Testis (tissue), 3 donors: ENCODE measurements around the gene VKORC1. TPM values are rescaled to one million over a fixed set of nuclear protein-coding genes. Genes with fewer than 3 reads are reported as not detected.
A peak's percentile ranks its signal among the peaks of the same experiment; 100 is the strongest.

Experiments used
- DNase-seq: peaks from one replicate; pipeline ENCODE4 v3.0.0-alpha.2; 2019
- H3K27ac ChIP-seq, 2 donors: fragments of 200-600 bp; sonication (generic); one replicate each; pipeline ENCODE4 v1.5.1; 2019
- H3K27me3 ChIP-seq: fragments of 200-600 bp; sonication (generic); one replicate; pipeline ENCODE4 v1.5.1; 2019
- H3K36me3 ChIP-seq: fragments of 200-600 bp; sonication (generic); one replicate; pipeline ENCODE4 v1.5.1; 2017; ENCODE audit warnings: low read depth; ENCODE audit errors: missing control alignments
- H3K4me1 ChIP-seq: fragments of 200-600 bp; sonication (generic); one replicate; pipeline ENCODE4 v1.5.1; 2019
- H3K4me3 ChIP-seq, 2 donors: fragments of 200-600 bp; sonication (generic); one replicate each; pipeline ENCODE4 v1.5.1; 2017 to 2019
- H3K9me3 ChIP-seq: fragments of 200-600 bp; sonication (generic); one replicate; pipeline ENCODE4 v1.5.1; 2017
- POLR2A ChIP-seq: fragments of 450-650 bp; IDR thresholded peaks from one replicate; pipeline ENCODE4 v1.6.1; 2017; ENCODE audit warnings: antibody characterized with exemption, mild to moderate bottlenecking, moderate library complexity
- WGBS, 2 donors: methylation state at CpG; one replicate each; pipeline ENCODE4 v1.1.5; 2018; 5-methylcytosine and 5-hydroxymethylcytosine counted together
- intact Hi-C: fragments of 100-400 bp; cut with DNase I; formaldehyde crosslinking; loops from one replicate; pipeline ENCODE4 v1.15.1; 2023; ENCODE audit warnings: low total_unique reads
- polyA plus RNA-seq: library from polyadenylated mRNA; stranded (reverse); fragments of 350-450 nt; fragmentation: Illumina TruSeq; extraction: RNeasy Lipid Tissue Mini Kit (QIAGEN cat#74804); gene quantifications from one replicate; pipeline ENCODE4 v1.2.3, GENCODE V29; 2014; ENCODE audit warnings: low read depth, low replicate concordance; ENCODE audit not compliant: insufficient read depth
- total RNA-seq, 2 donors: library from RNA; depleted of rRNA; stranded (reverse); fragments of >200 nt; gene quantifications; one replicate each; pipeline ENCODE4 v1.2.3, GENCODE V29; 2016
- TF ChIP-seq, protein P1 (sequence below), 3 experiments: fragments of 450-650 bp in 2 of 3; fragments of 200-600 bp in 1 of 3; sonication (generic) in 1 of 3; IDR thresholded peaks; one replicate each; pipeline ENCODE4 v1.5.1; 2016 to 2019; ENCODE audit warnings: antibody characterized with exemption in 3 of 3, mild to moderate bottlenecking in 2 of 3, moderate library complexity in 1 of 3

VKORC1 gene
- total and polyA plus RNA-seq, 3 donors from 2014 or later, result 102 to 183 (median 102) TPM

DNA sequence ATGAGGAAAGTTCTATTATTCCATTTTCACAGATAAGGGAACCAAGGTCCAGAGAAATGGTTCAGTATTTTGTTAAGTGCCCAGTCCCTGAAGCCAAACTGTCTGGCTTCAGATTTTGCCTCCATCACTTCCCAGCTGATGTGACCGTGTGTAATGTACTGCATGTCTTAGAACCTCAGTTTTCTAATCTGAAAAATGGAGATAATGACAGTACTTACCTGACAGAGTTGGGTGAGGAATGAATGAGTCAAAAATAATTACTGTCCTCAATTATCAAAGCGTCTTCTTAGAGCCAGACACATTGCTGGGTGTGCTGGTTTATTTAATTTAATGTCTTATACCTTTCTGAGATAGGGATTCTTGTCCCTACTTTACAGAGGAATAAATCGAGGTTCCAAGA, 27.3 kb downstream of the VKORC1 start:
- Histone ChIP-seq H3K27ac (no peak overlapping the region), H3K9me3 (no peaks in the 10 kb centered on the region), H3K36me3 (no peaks in the 10 kb centered on the region), H3K4me1 (peaks cover 17% of the 10 kb centered on the region), H3K4me3 (no peak overlapping the region), H3K27me3 (no peaks in the 10 kb centered on the region)
- 86 to 96% methylated on average over 3 of the region's 3 CpGs for WGBS, 2 donors
- TF ChIP-seq, protein P1, sequence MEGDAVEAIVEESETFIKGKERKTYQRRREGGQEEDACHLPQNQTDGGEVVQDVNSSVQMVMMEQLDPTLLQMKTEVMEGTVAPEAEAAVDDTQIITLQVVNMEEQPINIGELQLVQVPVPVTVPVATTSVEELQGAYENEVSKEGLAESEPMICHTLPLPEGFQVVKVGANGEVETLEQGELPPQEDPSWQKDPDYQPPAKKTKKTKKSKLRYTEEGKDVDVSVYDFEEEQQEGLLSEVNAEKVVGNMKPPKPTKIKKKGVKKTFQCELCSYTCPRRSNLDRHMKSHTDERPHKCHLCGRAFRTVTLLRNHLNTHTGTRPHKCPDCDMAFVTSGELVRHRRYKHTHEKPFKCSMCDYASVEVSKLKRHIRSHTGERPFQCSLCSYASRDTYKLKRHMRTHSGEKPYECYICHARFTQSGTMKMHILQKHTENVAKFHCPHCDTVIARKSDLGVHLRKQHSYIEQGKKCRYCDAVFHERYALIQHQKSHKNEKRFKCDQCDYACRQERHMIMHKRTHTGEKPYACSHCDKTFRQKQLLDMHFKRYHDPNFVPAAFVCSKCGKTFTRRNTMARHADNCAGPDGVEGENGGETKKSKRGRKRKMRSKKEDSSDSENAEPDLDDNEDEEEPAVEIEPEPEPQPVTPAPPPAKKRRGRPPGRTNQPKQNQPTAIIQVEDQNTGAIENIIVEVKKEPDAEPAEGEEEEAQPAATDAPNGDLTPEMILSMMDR (IDR thresholded peaks at IDR 0.05), result no peak
- no peak for TF ChIP-seq POLR2A
- no peak for DNase-seq
- intact Hi-C loops, result no loop called here

DNA sequence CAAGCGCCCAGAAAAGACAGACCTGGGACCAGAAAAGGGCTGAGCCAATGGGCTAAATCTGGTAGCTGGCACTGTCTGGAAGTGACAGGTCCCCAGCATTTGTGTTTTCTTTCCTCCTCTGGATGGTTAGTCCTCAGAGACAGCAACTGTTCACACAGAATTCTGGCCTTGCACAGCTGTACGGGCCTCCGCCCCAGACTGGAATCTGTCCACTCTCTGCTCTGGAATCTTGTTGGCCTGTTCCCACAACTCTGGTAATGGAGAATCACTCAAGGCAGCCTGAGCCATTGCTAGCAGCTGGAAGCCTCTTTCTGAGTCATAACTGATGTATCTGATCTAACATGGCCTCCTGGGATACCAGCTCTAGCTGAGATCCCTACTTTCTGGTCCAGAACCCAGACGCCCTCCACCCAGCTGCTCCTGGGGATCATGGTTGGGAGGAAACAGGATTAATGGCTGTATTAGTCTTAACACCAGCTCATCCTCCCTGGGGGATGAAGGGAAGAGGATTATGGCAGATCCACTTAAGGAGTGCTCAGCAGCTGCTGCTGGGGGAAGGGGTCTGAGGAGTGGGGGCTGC, 29.6 kb downstream of the VKORC1 start:
- no peaks in the 10 kb centered on the region for H3K9me3 ChIP-seq
- intact Hi-C loops, result no loop called here
- peak; percentile 61 for DNase-seq
- 31 to 51% methylated on average over 3 to 4 of the region's 4 CpGs for WGBS, 2 donors
- TF ChIP-seq POLR2A, result no peak
- TF ChIP-seq, protein P1 (IDR thresholded peaks at IDR 0.05), result no peak
- no peaks in the 10 kb centered on the region for H3K27me3 ChIP-seq
- peaks cover 8% of the 10 kb centered on the region for H3K4me1 ChIP-seq
- no peaks in the 10 kb centered on the region for H3K36me3 ChIP-seq
- H3K27ac ChIP-seq, result peak overlapping the region in 1 of 2 donors; percentile 67
- no peak overlapping the region for H3K4me3 ChIP-seq

DNA sequence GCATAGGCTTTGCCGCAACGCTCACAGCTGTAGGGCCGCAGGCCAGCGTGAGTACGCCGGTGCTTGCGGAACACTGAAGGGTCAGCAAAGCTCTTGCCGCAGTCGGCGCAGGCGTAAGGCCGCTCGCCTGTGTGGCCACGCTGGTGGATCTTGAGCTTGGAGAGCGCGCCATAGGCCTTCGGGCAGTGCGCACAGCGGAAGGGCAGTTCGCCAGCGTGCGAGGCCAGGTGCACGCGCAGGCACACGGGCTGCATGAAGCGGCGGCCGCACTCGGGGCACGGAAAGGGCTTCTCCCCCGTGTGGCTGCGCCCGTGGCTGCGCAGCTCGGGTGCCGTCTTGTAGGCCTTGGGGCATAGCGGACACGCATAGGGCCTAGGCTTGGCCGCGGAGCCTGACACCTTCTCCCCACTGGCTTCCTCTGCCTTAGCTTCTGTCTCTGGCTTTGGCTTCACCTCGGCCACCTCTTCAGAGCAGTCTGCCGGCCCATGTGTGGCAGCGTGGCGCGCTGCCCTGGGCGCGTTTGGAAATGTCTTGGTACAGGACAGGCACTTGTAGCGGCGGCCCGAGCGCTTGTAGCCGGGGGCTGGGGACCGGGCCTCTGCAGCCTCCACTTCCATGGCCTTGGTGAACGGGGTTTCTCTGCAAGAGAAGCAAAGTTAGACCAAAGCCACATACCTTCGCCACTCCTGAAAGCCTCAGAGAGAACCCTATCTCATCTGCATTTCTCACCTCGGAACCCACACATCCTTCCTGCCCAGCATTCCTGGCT, 30.6 kb downstream of the VKORC1 start:
- intact Hi-C loops, result no loop called here
- WGBS, 2 donors, result 73 to 83% methylated on average over 34 to 56 of the region's 56 CpGs
- TF ChIP-seq POLR2A, result no peak
- TF ChIP-seq, protein P1 (IDR thresholded peaks at IDR 0.05), result no peak
- peak overlapping the region; percentile 15 to 58 for H3K4me3 ChIP-seq
- H3K27me3 ChIP-seq, result no peaks in the 10 kb centered on the region
- H3K4me1 ChIP-seq, result peaks cover 8% of the 10 kb centered on the region
- peak; percentile 25 for DNase-seq
- H3K9me3 ChIP-seq, result no peaks in the 10 kb centered on the region
- H3K36me3 ChIP-seq, result no peaks in the 10 kb centered on the region
- H3K27ac ChIP-seq, result no peak overlapping the region

DNA sequence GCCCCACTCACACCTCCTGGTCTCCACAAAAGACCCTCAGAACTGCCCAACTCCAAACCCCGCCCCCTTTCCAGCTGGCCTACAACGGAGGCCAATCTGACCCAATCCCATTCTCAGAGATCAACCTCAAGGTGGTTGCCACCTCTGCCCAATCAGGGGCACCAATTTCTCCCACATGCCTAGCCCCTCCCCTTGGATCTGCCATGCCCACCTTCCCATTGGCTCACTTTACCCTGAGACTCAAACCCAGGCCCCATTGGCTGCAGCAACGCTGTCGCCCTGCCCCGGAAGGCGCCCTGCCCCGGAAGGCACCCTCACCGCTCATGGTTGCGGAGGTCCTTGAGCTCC, 31.1 kb downstream of the VKORC1 start:
- H3K27ac ChIP-seq, result no peak overlapping the region
- H3K4me1 ChIP-seq, result peaks cover 8% of the 10 kb centered on the region
- H3K36me3 ChIP-seq, result no peaks in the 10 kb centered on the region
- peak overlapping the region; percentile 15 to 58 for H3K4me3 ChIP-seq
- H3K27me3 ChIP-seq, result no peaks in the 10 kb centered on the region
- DNase-seq, result peak; percentile 75
- WGBS, 2 donors, result 49 to 68% methylated on average over 9 of the region's 9 CpGs
- intact Hi-C loops, result no loop called here
- no peak for TF ChIP-seq POLR2A
- TF ChIP-seq, protein P1 (IDR thresholded peaks at IDR 0.05), result no peak
- no peaks in the 10 kb centered on the region for H3K9me3 ChIP-seq
